HL-60/S4 treated with retinoic acid at 250 ng/mL for 4 days and 3 days (cell line): ENCODE measurements around the gene VIPR2.

Source experiments
- in situ Hi-C: fragments of 300-500 bp; cut with MboI; formaldehyde crosslinking; loops from 2 replicates; pipeline ENCODE4 v1.7.0; 2022; ENCODE audit warnings: low sequenced_read_pairs

Gene VIPR2

GRCh38 chr7:159028508-159029401 is 115.9 kb downstream of the VIPR2 start:
- in situ Hi-C loops: no loop called here

- in situ Hi-C loops: no loop called here
Measured at GRCh38 chr7:159027789-159028507, 116.7 kb downstream of the VIPR2 start.

GRCh38 chr7:159027056-159027788 is 117.4 kb downstream of the VIPR2 start:
- in situ Hi-C loops: no loop called here

- in situ Hi-C loops: no loop called here
Measured at GRCh38 chr7:159026271-159027055, 118.2 kb downstream of the VIPR2 start.

GRCh38 chr7:159025161-159025779 is 119.4 kb downstream of the VIPR2 start:
- in situ Hi-C loops: no loop called here

- in situ Hi-C loops: no loop called here
Measured at GRCh38 chr7:159024280-159024951, 120.3 kb downstream of the VIPR2 start.

GRCh38 chr7:159023746-159024145 is 120.9 kb downstream of the VIPR2 start:
- in situ Hi-C loops: no loop called here

- in situ Hi-C loops: no loop called here
Measured at GRCh38 chr7:159023206-159023605, 121.5 kb downstream of the VIPR2 start.

- in situ Hi-C loops: no loop called here
Measured at GRCh38 chr7:159022238-159022993, 122.3 kb downstream of the VIPR2 start.

- in situ Hi-C loops: no loop called here
Measured at GRCh38 chr7:159020987-159021386, 123.7 kb downstream of the VIPR2 start.

GRCh38 chr7:159019111-159019510 is 125.6 kb downstream of the VIPR2 start:
- in situ Hi-C loops: no loop called here

- in situ Hi-C loops: no loop called here
Measured at GRCh38 chr7:159017741-159018140, 126.9 kb downstream of the VIPR2 start.

- in situ Hi-C loops: no loop called here
Measured at GRCh38 chr7:159017210-159017609, 127.5 kb downstream of the VIPR2 start.

GRCh38 chr7:159016591-159016990 is 128.1 kb downstream of the VIPR2 start:
- in situ Hi-C loops: no loop called here

GRCh38 chr7:159015454-159016410 is 128.9 kb downstream of the VIPR2 start:
- in situ Hi-C loops: no loop called here

- in situ Hi-C loops: no loop called here
Measured at GRCh38 chr7:159015081-159015453, 129.6 kb downstream of the VIPR2 start.

GRCh38 chr7:159014297-159015062 is 130.2 kb downstream of the VIPR2 start:
- in situ Hi-C loops: no loop called here
